ENCODE data around the gene DYNC1I1.

The DYNC1I1 gene

GRCh38 chr7:96021568-96021967 lies 249.2 kb downstream of the DYNC1I1 start:
- Histone ChIP-seq H2AK5ac (ENCODE audit: low read depth, low read length) (no peak overlapping the region), H2BK120ac (ENCODE audit: low read depth, low read length) (no peak overlapping the region), H3K4me2 (ENCODE audit: insufficient read depth, low read length, poor library complexity, severe bottlenecking) (no peak overlapping the region), H3K79me1 (ENCODE audit: low read depth, low read length) (no peaks in the 10 kb centered on the region), H3K9ac (ENCODE audit: low read depth, low read length, poor library complexity) (no peak overlapping the region), H4K91ac (ENCODE audit: low read depth, low read length, poor library complexity) (no peak overlapping the region), H3K18ac (ENCODE audit: low read length) (no peak overlapping the region), H3K4ac (ENCODE audit: low read length) (no peak overlapping the region), H2BK15ac (ENCODE audit: low read length) (no peak overlapping the region), H3K27ac (replicated peaks; ENCODE audit: low read length) (no peak overlapping the region), H3K23ac (ENCODE audit: low read depth, low read length, poor library complexity) (no peak overlapping the region), H3K4me3 (ENCODE audit: low read length in 2 of 2) (no peak overlapping the region), H4K8ac (ENCODE audit: low read depth, low read length) (no peak overlapping the region), H3K36me3 (replicated peaks in 1 of 2; ENCODE audit: control insufficient read depth in 2 of 2, insufficient read depth in 2 of 2, low read length in 2 of 2) (no peaks in the 10 kb centered on the region), H3K4me1 (ENCODE audit: control insufficient read depth in 2 of 2, insufficient read depth in 1 of 2, low read depth in 1 of 2, low read length in 2 of 2) (no peaks in the 10 kb centered on the region), H2AFZ (ENCODE audit: low read length) (no peak overlapping the region), H3K27me3 (ENCODE audit: control insufficient read depth in 3 of 3, insufficient read depth in 3 of 3, low read depth in 1 of 3, low read length in 3 of 3) (no peaks in the 10 kb centered on the region), H3K9me3 (replicated peaks in 1 of 2; ENCODE audit: control insufficient read depth in 2 of 2, insufficient read depth in 1 of 2, low read depth in 1 of 2, low read length in 2 of 2) (no peaks in the 10 kb centered on the region), H2BK12ac (ENCODE audit: low read length) (no peak overlapping the region), H3K14ac (ENCODE audit: low read length) (no peak overlapping the region), H2BK5ac (ENCODE audit: low read length) (no peak overlapping the region)
- no CpG with 5 or more reads among the region's 4 CpGs for WGBS, 2 donors (ENCODE audit: extremely low coverage in 2 of 2, insufficient read length in 2 of 2, insufficient replicate concordance in 1 of 2)
- no peak for DNase-seq (ENCODE audit: low spot score)

- H3K9ac ChIP-seq (ENCODE audit: low read depth, low read length, poor library complexity): no peak overlapping the region
- no CpG with 5 or more reads among the region's 3 CpGs for WGBS, 2 donors (ENCODE audit: extremely low coverage in 2 of 2, insufficient read length in 2 of 2, insufficient replicate concordance in 1 of 2)
Measured at GRCh38 chr7:96023387-96023786, 251.0 kb downstream of the DYNC1I1 start.

GRCh38 chr7:96026010-96026409 lies 253.7 kb downstream of the DYNC1I1 start:
- Histone ChIP-seq H3K27ac (replicated peaks; ENCODE audit: low read length) (no peak overlapping the region), H3K23ac (ENCODE audit: low read depth, low read length, poor library complexity) (no peak overlapping the region), H3K4me2 (ENCODE audit: insufficient read depth, low read length, poor library complexity, severe bottlenecking) (no peak overlapping the region), H2BK15ac (ENCODE audit: low read length) (no peak overlapping the region), H3K9ac (ENCODE audit: low read depth, low read length, poor library complexity) (no peak overlapping the region), H3K9me3 (replicated peaks in 1 of 2; ENCODE audit: control insufficient read depth in 2 of 2, insufficient read depth in 1 of 2, low read depth in 1 of 2, low read length in 2 of 2) (no peaks in the 10 kb centered on the region), H4K91ac (ENCODE audit: low read depth, low read length, poor library complexity) (no peak overlapping the region), H2BK120ac (ENCODE audit: low read depth, low read length) (no peak overlapping the region), H4K8ac (ENCODE audit: low read depth, low read length) (no peak overlapping the region), H2BK12ac (ENCODE audit: low read length) (no peak overlapping the region), H3K4me3 (ENCODE audit: low read length in 2 of 2) (no peak overlapping the region), H3K79me1 (ENCODE audit: low read depth, low read length) (no peaks in the 10 kb centered on the region), H3K4ac (ENCODE audit: low read length) (no peak overlapping the region), H2AK5ac (ENCODE audit: low read depth, low read length) (no peak overlapping the region), H3K4me1 (ENCODE audit: control insufficient read depth in 2 of 2, insufficient read depth in 1 of 2, low read depth in 1 of 2, low read length in 2 of 2) (no peaks in the 10 kb centered on the region), H2BK5ac (ENCODE audit: low read length) (no peak overlapping the region), H2AFZ (ENCODE audit: low read length) (no peak overlapping the region), H3K36me3 (replicated peaks in 1 of 2; ENCODE audit: control insufficient read depth in 2 of 2, insufficient read depth in 2 of 2, low read length in 2 of 2) (no peaks in the 10 kb centered on the region), H3K27me3 (ENCODE audit: control insufficient read depth in 3 of 3, insufficient read depth in 3 of 3, low read depth in 1 of 3, low read length in 3 of 3) (no peaks in the 10 kb centered on the region), H3K14ac (ENCODE audit: low read length) (no peak overlapping the region), H3K18ac (ENCODE audit: low read length) (no peak overlapping the region)
- WGBS, 2 donors (ENCODE audit: extremely low coverage in 2 of 2, insufficient read length in 2 of 2, insufficient replicate concordance in 1 of 2): no CpG with 5 or more reads among the region's 2 CpGs
- no peak for DNase-seq (ENCODE audit: low spot score)

More at GRCh38 chr7:96023387-96023786, 251.0 kb downstream of the DYNC1I1 start:
- Histone ChIP-seq H2BK120ac (ENCODE audit: low read depth, low read length) (no peak overlapping the region), H3K4me1 (ENCODE audit: control insufficient read depth in 2 of 2, insufficient read depth in 1 of 2, low read depth in 1 of 2, low read length in 2 of 2) (no peaks in the 10 kb centered on the region), H3K79me1 (ENCODE audit: low read depth, low read length) (no peaks in the 10 kb centered on the region), H4K91ac (ENCODE audit: low read depth, low read length, poor library complexity) (no peak overlapping the region), H3K27ac (replicated peaks; ENCODE audit: low read length) (no peak overlapping the region), H3K23ac (ENCODE audit: low read depth, low read length, poor library complexity) (no peak overlapping the region), H2BK12ac (ENCODE audit: low read length) (no peak overlapping the region), H3K4ac (ENCODE audit: low read length) (no peak overlapping the region), H3K27me3 (ENCODE audit: control insufficient read depth in 3 of 3, insufficient read depth in 3 of 3, low read depth in 1 of 3, low read length in 3 of 3) (no peaks in the 10 kb centered on the region), H2BK15ac (ENCODE audit: low read length) (no peak overlapping the region), H4K8ac (ENCODE audit: low read depth, low read length) (no peak overlapping the region), H3K36me3 (replicated peaks in 1 of 2; ENCODE audit: control insufficient read depth in 2 of 2, insufficient read depth in 2 of 2, low read length in 2 of 2) (no peaks in the 10 kb centered on the region), H3K4me3 (ENCODE audit: low read length in 2 of 2) (no peak overlapping the region), H3K4me2 (ENCODE audit: insufficient read depth, low read length, poor library complexity, severe bottlenecking) (no peak overlapping the region), H2AFZ (ENCODE audit: low read length) (no peak overlapping the region), H3K18ac (ENCODE audit: low read length) (no peak overlapping the region), H3K14ac (ENCODE audit: low read length) (no peak overlapping the region), H2BK5ac (ENCODE audit: low read length) (no peak overlapping the region), H2AK5ac (ENCODE audit: low read depth, low read length) (no peak overlapping the region), H3K9me3 (replicated peaks in 1 of 2; ENCODE audit: control insufficient read depth in 2 of 2, insufficient read depth in 1 of 2, low read depth in 1 of 2, low read length in 2 of 2) (no peaks in the 10 kb centered on the region)
- DNase-seq (ENCODE audit: low spot score): no peak

GRCh38 chr7:96026611-96027010 lies 254.3 kb downstream of the DYNC1I1 start:
- Histone ChIP-seq H3K18ac (ENCODE audit: low read length) (no peak overlapping the region), H2BK12ac (ENCODE audit: low read length) (no peak overlapping the region), H3K23ac (ENCODE audit: low read depth, low read length, poor library complexity) (no peak overlapping the region), H3K9ac (ENCODE audit: low read depth, low read length, poor library complexity) (no peak overlapping the region), H4K8ac (ENCODE audit: low read depth, low read length) (no peak overlapping the region), H3K4ac (ENCODE audit: low read length) (no peak overlapping the region), H2BK15ac (ENCODE audit: low read length) (no peak overlapping the region), H3K27ac (replicated peaks; ENCODE audit: low read length) (no peak overlapping the region), H3K9me3 (replicated peaks in 1 of 2; ENCODE audit: control insufficient read depth in 2 of 2, insufficient read depth in 1 of 2, low read depth in 1 of 2, low read length in 2 of 2) (no peaks in the 10 kb centered on the region), H2BK5ac (ENCODE audit: low read length) (no peak overlapping the region), H2AK5ac (ENCODE audit: low read depth, low read length) (no peak overlapping the region), H3K27me3 (ENCODE audit: control insufficient read depth in 3 of 3, insufficient read depth in 3 of 3, low read depth in 1 of 3, low read length in 3 of 3) (no peaks in the 10 kb centered on the region), H3K79me1 (ENCODE audit: low read depth, low read length) (no peaks in the 10 kb centered on the region), H2AFZ (ENCODE audit: low read length) (no peak overlapping the region), H3K4me2 (ENCODE audit: insufficient read depth, low read length, poor library complexity, severe bottlenecking) (no peak overlapping the region), H3K4me1 (ENCODE audit: control insufficient read depth in 2 of 2, insufficient read depth in 1 of 2, low read depth in 1 of 2, low read length in 2 of 2) (no peaks in the 10 kb centered on the region), H4K91ac (ENCODE audit: low read depth, low read length, poor library complexity) (no peak overlapping the region), H3K4me3 (ENCODE audit: low read length in 2 of 2) (no peak overlapping the region), H2BK120ac (ENCODE audit: low read depth, low read length) (no peak overlapping the region), H3K36me3 (replicated peaks in 1 of 2; ENCODE audit: control insufficient read depth in 2 of 2, insufficient read depth in 2 of 2, low read length in 2 of 2) (no peaks in the 10 kb centered on the region), H3K14ac (ENCODE audit: low read length) (no peak overlapping the region)
- DNase-seq (ENCODE audit: low spot score): no peak
- WGBS, 2 donors (ENCODE audit: extremely low coverage in 2 of 2, insufficient read length in 2 of 2, insufficient replicate concordance in 1 of 2): no CpG with 5 or more reads among the region's 1 CpG
